Ishikawa (cell line): Measurements from ENCODE around the gene ANKRD24.

Experiments used
- CEBPB ChIP-seq: IDR thresholded peaks from 2 replicates; pipeline ENCODE4 v1.6.1; 2012
- CREB1 ChIP-seq: IDR thresholded peaks from 2 replicates; pipeline ENCODE4 v1.6.1; 2012; ENCODE audit warnings: low read depth
- EGR1 ChIP-seq: IDR thresholded peaks from 2 replicates; pipeline ENCODE4 v1.6.1; 2012
- EP300 ChIP-seq: IDR thresholded peaks from 2 replicates; pipeline ENCODE4 v1.6.1; 2012; ENCODE audit warnings: borderline replicate concordance
- FOXM1 ChIP-seq: IDR thresholded peaks from 2 replicates; pipeline ENCODE4 v1.6.1; 2012; ENCODE audit warnings: low read depth, borderline replicate concordance
- NFIC ChIP-seq: IDR thresholded peaks from 2 replicates; pipeline ENCODE4 v1.6.1; 2012
- RAD21 ChIP-seq: IDR thresholded peaks from 2 replicates; pipeline ENCODE4 v1.6.1; 2012; ENCODE audit warnings: low read depth
- REST ChIP-seq: IDR thresholded peaks from 2 replicates; pipeline ENCODE4 v1.6.1; 2012; ENCODE audit warnings: low read depth, mild to moderate bottlenecking
- TAF1 ChIP-seq: IDR thresholded peaks from 2 replicates; pipeline ENCODE4 v1.6.1; 2012; ENCODE audit warnings: low read depth, mild to moderate bottlenecking
- TCF12 ChIP-seq: IDR thresholded peaks from 2 replicates; pipeline ENCODE4 v1.6.1; 2012; ENCODE audit warnings: low read depth
- TEAD4 ChIP-seq: IDR thresholded peaks from 2 replicates; pipeline ENCODE4 v1.6.1; 2012
- YY1 ChIP-seq: IDR thresholded peaks from 2 replicates; pipeline ENCODE4 v1.6.1; 2012; ENCODE audit warnings: low read depth
- ZBTB7A ChIP-seq: IDR thresholded peaks from 2 replicates; pipeline ENCODE4 v1.6.1; 2012; ENCODE audit warnings: low read depth
- TF ChIP-seq, protein P1 (sequence below): IDR thresholded peaks from 2 replicates; pipeline ENCODE4 v1.6.1; 2012
- TF ChIP-seq, protein P2 (sequence below): IDR thresholded peaks from 2 replicates; pipeline ENCODE4 v1.6.1; 2012

Gene ANKRD24

DNA sequence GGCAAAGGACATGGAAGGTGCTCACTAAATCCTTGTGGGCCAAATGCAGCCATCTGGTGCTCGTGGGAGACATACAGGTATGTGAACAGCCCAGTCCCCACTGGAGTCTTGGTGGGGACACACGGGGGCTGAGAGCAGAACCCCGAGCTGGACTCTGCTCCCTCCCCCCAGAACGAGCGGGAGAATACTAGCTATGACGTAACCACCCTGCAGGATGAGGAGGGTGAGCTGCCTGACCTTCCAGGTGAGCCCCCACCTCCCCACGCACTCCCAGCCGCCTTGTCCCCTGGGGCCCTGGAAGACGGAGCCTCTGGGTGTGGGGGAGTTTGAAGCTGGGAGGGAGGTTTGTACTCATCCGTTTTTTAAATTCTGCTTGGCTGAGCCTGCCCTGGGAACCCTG, 33.3 kb downstream of the ANKRD24 start:
- TF ChIP-seq CEBPB: no peak
- TF ChIP-seq CREB1: no peak
- TF ChIP-seq ZBTB7A: no peak
- no peak for TF ChIP-seq TEAD4
- TF ChIP-seq TCF12: no peak
- TF ChIP-seq, protein P1, sequence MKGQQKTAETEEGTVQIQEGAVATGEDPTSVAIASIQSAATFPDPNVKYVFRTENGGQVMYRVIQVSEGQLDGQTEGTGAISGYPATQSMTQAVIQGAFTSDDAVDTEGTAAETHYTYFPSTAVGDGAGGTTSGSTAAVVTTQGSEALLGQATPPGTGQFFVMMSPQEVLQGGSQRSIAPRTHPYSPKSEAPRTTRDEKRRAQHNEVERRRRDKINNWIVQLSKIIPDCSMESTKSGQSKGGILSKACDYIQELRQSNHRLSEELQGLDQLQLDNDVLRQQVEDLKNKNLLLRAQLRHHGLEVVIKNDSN: no peak
- TF ChIP-seq NFIC: no peak
- TF ChIP-seq FOXM1: no peak
- TF ChIP-seq REST: no peak
- TF ChIP-seq TAF1: no peak
- no peak for TF ChIP-seq EP300
- TF ChIP-seq YY1: no peak
- no peak for TF ChIP-seq RAD21
- TF ChIP-seq, protein P2, sequence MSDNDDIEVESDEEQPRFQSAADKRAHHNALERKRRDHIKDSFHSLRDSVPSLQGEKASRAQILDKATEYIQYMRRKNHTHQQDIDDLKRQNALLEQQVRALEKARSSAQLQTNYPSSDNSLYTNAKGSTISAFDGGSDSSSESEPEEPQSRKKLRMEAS: no peak
- TF ChIP-seq EGR1: no peak

GRCh38 chr19:4216846-4217245, 34.4 kb downstream of the ANKRD24 start:
- TF ChIP-seq REST (no peak), RAD21 (no peak), TEAD4 (no peak), EP300 (no peak), TAF1 (no peak), EGR1 (no peak)

DNA sequence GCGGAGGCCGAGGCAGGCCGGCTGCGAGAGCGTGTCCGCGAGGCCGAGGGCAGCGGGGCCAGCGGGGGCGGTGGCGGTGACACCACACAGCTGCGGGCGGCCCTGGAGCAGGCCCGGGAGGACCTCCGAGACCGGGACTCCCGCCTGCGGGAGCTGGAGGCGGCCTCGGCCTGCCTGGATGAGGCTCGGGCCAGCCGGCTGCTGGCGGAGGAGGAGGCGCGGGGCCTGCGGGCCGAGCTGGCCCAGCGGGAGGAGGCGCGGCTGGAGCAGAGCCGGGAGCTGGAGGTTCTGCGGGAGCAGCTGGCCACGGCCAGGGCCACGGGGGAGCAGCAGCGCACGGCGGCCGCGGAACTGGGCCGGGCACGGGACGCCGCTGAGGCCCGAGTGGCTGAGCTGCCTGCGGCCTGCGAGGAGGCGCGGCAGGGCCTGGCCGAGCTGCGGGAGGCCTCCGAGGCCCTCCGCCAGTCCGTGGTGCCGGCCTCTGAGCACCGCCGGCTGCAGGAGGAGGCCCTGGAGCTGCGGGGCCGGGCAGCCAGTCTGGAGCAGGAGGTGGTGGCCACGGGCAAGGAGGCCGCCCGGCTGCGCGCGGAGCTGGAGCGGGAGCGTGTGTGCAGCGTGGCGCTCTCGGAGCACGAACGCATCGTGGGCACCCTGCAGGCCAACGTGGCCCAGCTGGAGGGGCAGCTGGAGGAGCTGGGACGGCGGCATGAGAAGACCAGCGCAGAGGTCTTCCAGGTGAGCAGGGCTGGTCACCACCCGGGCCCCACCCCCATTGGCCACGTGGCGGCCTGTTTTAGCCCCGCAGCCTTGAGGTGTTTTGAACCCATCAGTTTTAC, 35.2 kb downstream of the ANKRD24 start:
- TF ChIP-seq FOXM1 (no peak), CEBPB (no peak), YY1 (no peak), REST (no peak), NFIC (no peak), EP300 (no peak), ZBTB7A (no peak), TEAD4 (no peak), CREB1 (no peak)
- TF ChIP-seq, protein P2: no peak

- TF ChIP-seq TEAD4 (no peak), EGR1 (no peak), NFIC (no peak), CEBPB (no peak), ZBTB7A (no peak), CREB1 (no peak), YY1 (no peak), TAF1 (no peak), FOXM1 (no peak), TCF12 (no peak), RAD21 (no peak), EP300 (no peak), REST (no peak)
- TF ChIP-seq, protein P1: no peak
- TF ChIP-seq, protein P2: no peak
Observed at GRCh38 chr19:4220188-4220587, 37.7 kb downstream of the ANKRD24 start.
